GM15510 (cell line): ENCODE data around the gene KLF6.

Experiments
- POLR2A ChIP-seq: IDR thresholded peaks from 3 replicates; pipeline ENCODE4 v1.6.1; 2011; ENCODE audit warnings: borderline replicate concordance; ENCODE audit not compliant: insufficient read length; ENCODE audit errors: extremely low read depth

KLF6 gene

DNA sequence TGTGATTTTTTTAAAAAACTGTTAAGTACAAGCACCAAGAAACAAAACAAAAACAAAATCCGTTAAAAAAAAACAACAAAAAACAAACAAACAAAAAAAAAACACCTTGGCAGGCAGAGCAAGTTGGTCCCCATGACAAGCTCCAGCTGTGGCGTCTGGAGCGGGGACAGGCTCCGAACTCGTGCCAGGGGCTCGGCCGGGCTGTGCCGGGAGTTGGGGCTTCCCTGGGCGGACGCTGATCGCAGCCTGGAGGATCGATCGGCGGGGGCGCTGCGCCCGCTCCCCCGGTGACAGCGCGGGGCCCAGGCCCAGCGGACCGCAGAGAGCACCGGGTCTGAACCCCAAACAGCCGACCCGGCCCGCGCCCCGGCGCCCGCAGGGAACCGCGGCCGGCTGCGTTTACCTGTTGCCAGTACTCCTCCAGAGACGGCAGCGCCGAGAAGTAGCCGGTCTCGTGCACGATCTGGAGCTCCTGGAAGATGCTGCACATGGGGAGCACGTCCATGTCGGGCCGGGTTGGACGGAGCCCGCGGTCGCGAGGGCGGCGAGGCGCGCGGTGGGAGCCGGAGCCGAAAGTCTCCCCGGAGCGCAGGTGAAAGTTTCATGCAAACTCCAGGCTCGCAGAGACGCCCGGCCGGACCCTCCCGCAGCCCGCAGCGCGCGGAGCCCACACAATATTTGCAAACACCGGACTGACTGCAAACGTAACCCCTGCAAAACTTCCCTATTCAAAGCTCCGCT, at the start of gene KLF6:
TSS of gene KLF6 (minus strand) at position 700 of the 741 bp plus-strand sequence. CDS start at position 505, 195 bp downstream.
- no peak for TF ChIP-seq POLR2A

DNA sequence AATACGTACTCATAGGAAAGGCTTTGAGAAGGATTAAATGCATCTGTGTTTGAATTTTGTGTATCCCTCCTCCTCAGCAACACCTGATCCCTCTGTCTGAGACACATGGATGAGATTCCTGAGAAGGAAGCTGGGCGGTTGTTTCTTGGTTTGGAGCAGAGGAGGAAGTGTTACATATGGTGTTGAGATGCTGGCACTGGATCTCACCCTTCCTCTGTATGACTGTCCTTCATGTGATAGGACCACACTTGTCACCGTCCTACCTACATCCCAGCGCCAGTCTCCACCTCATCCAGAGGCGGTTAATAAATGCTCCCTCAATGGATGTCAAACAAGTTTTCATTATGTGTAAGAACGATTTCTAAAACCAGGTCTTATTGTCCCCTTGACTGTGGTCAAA, 49.4 kb upstream of the KLF6 start:
- no peak for TF ChIP-seq POLR2A

DNA sequence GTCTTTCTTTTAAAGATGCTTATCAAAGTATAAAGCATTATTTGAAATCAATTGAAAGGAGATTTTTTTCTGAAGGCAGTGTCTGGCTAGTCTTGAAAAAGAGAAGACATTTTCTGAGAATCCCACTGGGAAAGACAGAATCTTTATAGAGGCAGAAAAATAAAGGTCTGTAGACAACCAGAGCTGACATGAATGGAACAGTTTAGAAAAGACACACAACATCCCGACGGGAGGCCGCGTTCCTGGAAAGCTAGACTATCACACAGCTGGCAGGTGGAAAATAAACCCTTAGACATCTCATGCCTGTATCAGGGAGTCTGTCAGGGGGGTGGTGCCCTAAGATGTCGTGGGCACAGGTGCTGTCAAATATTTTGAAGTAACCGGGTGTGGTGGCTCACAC, 48.0 kb upstream of the KLF6 start:
- no peak for TF ChIP-seq POLR2A

DNA sequence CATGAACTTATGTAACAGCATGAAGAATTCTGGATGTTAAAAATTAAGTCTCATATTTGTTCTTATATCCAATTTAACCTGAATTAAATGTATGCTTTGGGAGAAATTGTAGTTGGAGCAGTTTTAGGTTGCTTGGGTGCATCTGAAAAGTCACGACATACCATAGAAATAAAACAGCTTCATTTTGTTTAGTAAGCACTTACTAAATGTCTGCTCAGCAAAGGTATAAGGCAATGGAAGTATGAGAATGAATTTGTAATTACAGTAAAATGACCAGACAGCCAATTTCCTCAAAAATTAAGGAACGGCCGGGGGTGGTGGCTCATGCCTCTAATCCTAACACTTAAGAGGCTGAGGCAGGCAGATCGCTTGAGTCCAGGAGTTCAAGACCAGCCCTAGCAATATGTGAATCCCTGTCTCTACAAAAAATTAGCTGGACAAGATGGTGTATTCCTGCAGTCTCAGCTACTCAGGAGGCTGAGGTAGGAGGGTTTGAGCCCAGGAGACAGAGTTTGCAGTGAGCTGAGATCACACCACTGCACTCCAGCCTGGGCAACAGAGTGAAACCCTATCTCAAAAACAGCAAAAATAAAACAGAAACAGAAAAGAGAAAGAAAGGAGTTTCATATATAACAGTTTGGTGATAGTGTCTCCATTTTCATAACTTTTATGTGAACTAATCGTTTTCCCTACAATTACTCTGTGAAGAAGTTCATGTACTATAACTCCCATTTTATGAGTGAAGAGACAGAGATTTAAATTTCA, 47.2 kb upstream of the KLF6 start:
- no peak for TF ChIP-seq POLR2A

DNA sequence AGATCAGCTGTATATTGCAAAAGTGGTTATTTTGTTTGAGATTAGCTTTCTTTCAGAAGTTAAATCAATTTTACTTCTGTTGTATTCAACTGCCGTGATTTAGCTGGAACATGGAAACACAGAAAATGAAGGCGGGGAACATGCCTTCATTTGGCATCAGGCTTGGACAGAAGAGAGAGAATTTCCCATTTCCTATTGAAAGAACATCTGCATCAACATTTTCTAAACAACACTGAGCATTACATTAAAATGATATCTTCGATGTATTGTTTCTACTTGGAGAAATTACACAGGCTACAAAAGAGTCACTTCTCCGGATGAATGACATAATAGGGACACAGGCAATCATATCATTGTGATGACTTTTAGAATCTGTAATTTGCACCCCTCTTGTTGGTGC, 46.6 kb upstream of the KLF6 start:
- TF ChIP-seq POLR2A, result no peak

DNA sequence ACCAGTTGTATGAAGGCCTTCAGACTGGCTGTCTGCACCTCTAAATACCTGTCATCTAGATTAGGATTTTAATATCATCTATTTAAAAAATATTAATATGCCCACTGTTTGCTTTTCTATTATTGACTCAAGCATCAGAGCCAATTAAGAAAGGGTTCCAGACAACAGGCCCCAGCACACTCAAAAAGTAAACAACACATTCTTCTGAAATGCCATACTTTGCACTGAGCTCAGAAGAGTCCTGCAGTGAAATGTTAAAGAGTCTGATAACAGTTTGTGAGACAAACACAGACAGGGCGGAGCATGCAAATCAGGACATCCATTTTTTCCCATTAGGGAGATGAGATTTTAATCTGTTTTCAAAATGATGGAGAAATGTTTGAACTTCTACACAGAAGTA, 45.9 kb upstream of the KLF6 start:
- no peak for TF ChIP-seq POLR2A

DNA sequence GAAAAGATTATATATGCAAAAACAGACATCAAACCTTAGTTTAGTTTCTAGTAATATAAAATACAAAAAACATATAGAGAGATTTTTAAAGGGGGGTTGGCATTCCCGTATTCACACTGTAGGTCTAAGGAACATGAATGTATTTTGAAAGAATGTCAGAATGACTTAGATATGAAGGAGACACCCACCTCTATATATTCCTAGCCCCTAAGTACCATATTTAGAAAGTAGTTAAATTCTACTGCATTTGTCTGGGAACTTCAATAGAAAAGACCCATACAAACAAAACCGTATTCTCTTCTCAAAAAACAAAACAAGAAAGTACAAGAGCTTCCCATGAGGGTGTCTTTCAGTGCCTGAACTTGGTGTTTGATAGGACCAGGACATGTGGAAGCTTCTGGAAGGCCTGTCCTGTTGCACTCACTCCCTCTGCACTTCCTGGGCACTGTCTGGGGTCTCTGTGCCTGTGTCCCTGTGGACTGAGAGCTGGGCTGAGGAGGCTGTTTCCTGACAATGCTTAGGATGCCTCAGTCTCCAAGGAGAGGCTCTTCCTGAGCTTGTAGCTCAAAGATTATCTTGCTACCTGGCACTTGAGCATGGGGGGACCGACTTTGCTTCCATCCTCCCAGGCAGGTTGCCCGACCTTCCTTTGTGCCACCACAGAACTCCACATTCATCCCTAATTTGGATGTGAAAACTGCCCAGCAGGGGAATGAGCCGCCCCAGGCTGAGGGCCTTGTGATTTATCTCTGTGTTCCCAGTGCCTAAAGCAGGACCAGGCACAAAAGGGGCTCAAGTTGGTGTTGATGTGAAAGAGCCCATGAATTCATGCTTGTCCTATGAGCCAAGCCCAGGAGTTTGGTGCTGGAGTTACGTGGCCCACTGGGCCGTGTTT, 44.4 kb upstream of the KLF6 start:
- TF ChIP-seq POLR2A, result no peak

DNA sequence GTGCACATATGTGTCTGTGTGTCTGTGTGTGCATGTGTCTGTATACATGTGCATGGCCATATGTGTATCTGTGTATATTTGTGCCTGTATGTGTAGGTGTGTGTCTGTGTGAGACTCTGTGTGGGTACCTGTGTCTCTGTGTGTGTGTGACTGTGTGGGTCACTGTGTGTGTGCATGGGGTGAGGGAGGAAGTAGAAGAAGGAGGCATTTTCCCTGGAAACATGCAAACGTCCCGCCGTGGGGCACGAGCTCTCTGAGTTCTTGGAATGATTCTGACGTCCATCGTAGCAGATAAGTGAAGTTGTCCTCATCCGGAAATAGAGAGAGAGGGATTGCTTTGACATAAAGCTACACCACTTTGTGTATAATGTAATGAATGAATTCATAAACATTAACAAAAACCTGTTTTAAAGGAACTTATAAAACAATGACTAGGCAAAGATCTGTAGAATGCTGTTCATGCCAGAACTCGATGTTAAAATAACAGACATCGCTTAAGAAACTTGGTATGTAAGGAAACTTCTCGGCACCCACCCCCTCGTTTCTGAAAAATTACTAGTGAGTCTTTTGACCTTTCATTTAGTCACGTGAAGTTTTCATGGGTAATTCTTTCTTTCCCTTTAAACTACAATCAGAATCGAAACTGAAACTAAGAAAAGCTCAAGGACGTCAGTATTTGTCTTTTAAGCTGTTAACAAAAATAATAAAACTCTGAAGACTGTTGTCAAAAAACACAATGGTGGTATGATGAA, 43.6 kb upstream of the KLF6 start:
- TF ChIP-seq POLR2A, result no peak

DNA sequence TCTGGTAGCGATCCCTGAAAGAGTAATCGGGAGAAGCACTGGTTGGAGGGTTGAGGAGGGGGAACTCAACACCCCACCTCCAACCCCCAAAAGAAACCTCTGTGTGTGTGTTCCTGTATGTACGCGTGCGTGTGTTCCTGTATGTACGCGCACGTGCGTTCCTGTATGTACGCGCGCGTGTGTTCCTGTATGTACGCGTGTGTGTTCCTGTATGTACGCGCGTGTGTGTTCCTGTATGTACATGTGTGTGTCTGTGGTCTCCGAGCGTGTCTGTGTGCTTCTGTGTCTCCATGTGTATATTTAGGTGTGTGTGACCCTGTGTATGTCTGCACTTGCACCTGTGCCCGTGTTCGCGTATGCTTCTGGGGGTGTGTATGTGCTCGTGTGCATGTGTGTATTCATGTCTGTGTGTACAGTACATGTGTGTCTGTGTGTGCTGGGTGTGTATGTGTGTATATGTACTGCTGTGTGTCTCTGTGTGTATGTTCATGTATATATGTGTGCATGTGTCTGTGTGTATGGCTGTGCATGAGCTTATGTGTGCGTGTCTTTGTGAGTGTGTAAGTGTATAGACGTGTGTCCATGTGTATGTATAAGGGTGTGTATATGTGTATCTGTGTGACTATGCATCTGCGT, 42.9 kb upstream of the KLF6 start:
- TF ChIP-seq POLR2A, result no peak

DNA sequence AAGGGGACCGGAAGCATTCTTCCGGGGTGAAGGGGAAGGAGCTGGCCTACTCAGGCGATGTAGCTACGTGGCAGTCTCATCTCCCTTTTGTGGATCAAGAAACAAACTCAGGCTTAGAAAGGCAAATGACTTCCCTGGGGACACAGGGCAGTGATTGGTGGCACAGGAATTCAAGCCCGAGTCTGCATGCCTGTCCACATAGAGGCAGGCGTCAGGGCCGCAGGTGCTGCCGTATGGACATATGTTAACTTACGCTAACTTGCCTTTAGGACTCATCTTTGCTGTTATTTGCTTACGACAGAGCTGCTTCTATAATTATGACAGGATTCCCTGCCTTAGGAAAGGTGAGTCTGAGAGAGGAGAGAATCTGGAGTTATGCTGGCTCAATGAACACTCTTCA, 42.3 kb upstream of the KLF6 start:
- no peak for TF ChIP-seq POLR2A

DNA sequence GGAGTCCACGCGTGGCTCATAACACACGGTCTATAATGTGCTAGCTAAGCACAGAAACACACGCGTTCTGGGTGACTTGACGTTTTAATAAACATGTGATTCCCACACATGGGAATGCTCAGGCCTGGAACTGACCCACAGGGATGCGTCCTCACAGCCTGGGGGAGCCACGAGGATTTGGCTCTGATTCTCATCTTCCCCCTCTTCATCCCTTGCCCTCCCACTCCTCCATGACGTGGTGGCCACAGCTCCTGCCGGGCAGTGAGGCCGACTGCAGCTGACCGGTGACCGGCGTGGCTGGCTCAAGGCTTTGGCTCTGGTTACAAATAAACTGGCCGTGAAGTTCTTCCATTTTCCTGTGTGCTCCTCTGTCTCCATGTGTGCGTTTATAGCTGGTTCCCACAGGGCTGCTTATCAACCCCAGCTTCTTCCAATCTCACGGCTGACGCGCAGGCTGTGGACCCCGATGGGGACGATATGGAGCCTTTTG, 40.9 kb upstream of the KLF6 start:
- TF ChIP-seq POLR2A, result no peak

DNA sequence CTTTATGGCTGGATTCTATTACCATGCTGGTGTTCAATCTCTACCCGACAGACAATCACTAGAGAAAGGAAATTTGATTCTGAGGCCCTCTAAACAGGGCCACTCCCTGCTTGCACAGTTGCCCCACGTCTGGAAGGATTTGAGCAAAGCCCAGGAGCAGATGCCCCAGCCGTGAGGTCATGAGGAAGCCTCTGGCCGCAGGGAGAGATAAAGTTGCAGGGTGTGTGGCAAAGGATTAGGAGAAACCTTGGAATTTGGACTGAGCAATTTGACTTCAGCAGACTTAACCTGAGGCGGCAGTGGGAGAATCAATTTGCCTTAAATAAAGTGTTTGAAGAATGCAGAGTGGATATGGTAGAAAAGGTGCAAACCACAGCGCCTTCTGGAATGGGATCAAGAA, 40.2 kb upstream of the KLF6 start:
- TF ChIP-seq POLR2A, result no peak

DNA sequence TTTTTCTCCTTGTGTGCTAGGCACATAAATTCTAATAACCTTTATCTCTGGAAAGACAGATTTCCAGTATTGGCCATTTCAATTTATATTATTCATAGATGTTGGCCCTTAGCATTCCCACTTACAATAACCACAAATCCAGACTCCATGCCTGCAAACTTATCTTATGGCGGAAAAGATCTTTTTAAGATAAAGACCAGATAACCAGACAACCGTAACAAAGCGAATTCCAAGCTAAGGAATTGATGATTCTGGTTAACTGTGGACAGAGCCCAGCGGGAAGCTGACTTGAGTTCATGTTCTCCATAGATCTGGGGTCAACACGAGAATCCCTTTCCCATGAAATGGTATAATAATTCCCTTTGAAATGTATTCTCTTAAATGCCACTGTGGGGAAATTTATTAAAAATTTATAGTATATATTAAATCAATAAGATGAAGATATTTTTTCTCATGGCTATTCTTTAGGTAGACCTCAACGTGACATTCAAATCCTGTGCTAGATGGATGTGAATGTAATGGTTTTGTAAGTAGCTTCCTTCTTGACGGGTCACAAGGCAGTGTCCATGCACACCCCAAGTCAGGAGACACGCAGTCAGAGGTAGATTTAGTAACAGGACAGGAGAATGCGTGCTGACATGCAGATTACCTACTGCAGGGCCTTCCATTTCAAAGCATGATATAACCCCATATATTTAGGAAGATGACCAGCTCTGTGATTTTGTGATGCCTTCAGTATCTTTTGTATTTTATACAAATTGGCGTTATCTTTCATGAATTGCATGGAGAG, 37.7 kb upstream of the KLF6 start:
- TF ChIP-seq POLR2A, result no peak
